HG03039 (cell line): ENCODE measurements around the gene DOK6.

Source experiments
- ATAC-seq: cut with Tn5 transposase; IDR thresholded peaks from one replicate; pipeline ENCODE4 v1.9.1; 2021; ENCODE audit warnings: mild to moderate bottlenecking, moderate library complexity; ENCODE audit not compliant: unreplicated experiment

The DOK6 gene

GRCh38 chr18:69734536-69734935 lies 333.8 kb downstream of the DOK6 start:
- no peak for ATAC-seq

- ATAC-seq = no peak
Measured at GRCh38 chr18:69736730-69737129, 336.0 kb downstream of the DOK6 start.

DNA sequence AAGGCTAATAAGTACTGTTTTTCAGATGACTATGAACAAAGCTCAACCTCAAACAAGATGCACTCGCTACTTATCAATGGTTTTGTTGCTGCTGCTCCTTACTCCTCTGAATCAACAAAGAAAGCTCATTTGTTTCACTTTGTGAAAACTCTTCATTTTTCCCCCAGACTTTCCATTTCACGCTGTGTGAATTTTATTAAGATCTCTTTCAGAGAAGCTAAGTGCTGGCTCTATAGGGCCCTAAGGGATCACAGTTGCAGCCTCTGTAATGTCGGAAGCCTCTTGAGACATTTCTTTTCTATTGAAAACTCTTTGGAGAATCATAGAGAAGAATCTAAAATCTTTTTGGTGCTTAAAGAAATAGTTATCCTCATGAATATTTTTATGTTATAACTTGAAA lies 337.2 kb downstream of the DOK6 start:
- no peak for ATAC-seq

GRCh38 chr18:69747388-69747787 lies 346.7 kb downstream of the DOK6 start:
- no peak for ATAC-seq

GRCh38 chr18:69752737-69753380 lies 352.2 kb downstream of the DOK6 start:
- no peak for ATAC-seq

DNA sequence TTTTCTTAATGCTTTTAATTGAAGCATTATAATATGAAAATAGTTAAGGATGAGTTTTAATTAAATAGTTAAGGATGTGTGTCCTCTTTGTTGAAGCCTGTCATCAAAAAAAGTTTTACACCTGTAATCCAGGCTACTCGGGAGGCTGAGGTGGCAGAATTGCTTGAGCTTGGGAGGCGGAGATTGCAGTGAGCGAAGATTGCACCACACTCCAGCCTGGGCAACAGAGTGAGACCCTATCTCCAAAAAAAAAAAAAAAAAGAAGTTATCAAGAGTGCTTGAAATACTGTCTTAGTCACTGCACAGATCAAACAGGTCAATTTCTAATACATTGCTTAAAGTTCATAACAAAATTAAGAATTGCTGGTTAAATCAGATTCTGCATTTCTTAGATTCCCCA lies 353.4 kb downstream of the DOK6 start:
- no peak for ATAC-seq

GRCh38 chr18:69755041-69755440 lies 354.4 kb downstream of the DOK6 start:
- no peak for ATAC-seq

DNA sequence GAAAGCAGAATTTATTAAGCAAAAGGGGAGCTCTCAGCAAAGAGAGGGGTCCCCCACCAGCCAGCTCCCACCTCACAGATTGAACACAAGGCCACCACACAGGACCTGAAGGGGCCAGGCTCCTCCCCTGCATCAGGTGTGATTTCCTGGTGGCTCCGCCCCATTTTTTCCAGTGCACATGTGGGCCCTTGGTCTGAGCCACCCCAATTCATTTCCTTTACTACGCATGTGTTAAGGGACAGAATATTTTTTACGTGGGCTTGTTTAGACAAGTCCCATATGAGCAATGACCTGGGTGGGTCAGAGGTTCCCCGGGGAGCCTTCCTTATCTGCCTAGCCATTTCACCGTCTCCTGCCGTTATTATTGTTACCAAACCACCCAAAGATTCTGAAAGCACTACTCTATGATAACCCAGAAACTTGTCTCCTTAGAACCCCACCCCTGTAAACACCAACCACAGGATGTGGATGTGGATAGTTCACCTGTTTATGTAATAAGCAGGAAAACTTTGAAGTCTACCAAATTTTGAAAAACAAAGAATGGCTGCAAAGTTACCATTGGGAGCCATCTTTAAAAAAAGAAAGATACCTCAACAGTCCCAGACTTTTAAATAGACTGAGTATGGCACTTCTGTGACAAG lies 355.3 kb downstream of the DOK6 start:
- ATAC-seq = no peak

- no peak for ATAC-seq
Measured at GRCh38 chr18:69757733-69758132, 357.0 kb downstream of the DOK6 start.

GRCh38 chr18:69758458-69758857 lies 357.8 kb downstream of the DOK6 start:
- no peak for ATAC-seq

DNA sequence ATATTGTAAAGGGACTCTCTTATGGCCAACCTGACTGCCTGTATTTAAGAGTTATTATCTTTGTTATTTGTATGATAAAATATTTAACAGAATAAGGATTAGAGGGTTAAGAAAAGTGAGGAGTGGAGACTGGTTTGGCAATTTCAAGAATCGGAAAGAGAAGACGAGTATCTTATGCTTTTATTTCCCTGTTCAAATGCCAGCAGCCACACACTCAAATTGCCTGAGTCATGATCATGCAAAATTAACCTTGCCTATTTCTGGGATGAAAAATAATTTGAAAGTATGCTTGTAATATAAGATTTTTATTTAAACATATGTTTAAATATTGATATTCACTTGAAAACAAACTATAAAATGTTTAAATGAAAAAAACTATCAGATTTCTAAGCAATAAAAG lies 358.4 kb downstream of the DOK6 start:
- no peak for ATAC-seq

DNA sequence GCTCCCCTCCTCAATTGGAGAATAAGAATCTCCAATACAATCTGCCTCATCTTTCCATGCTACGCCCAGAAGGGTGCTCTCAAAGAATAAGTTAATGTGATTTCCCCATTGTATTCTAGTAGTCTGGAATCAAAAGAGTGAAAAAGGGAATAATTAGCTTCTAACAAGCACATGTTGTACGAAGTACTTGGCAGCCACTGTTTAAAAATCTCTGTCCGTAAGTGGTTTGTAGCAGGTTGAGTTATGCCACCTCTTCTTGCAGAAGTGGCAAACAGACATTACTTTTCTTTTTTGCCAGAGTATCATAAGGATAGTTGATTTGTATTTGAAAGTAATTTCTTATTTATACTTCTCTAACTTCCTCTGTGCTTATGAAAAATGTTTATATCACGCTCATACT lies 362.3 kb downstream of the DOK6 start:
- ATAC-seq = no peak

DNA sequence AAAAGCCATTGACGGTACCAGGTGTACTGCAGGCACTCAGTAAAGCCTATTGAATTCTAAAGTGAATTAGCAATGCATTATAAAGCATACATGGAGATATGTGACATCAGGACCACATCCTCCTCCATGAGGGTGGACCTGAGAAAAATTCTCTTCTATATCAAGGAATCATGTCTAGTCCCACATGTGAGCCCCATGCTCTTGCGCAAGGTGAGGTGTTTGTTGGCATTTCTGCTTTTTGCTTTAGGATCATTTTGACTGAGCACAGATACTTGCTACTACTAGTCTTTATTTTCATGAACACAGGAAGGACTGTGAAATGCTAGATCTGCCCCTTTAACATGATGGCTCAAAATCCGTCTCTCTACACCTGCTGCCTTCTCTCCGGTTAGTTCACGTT lies 363.1 kb downstream of the DOK6 start:
- no peak for ATAC-seq

DNA sequence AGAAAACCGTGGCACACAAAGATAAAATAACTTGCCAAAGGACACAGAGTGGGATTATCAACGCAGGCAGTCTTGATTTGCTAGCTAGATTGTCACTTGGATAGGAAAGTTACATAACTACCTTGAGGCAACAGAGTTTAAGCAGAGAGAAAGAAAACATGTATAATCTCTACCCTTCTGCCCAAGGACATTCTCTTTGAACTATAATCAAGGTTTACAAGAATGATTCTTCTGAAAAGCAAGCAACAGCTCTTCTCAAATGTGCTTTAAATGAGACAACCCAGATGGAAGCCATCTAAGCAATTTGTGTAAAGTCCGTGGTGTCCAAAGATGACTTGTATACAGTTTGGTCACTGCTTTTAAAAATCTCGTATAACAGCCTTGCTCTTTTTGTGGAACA lies 369.6 kb downstream of the DOK6 start:
- no peak for ATAC-seq

- ATAC-seq = no peak
Measured at GRCh38 chr18:69774831-69775230, 374.1 kb downstream of the DOK6 start.

DNA sequence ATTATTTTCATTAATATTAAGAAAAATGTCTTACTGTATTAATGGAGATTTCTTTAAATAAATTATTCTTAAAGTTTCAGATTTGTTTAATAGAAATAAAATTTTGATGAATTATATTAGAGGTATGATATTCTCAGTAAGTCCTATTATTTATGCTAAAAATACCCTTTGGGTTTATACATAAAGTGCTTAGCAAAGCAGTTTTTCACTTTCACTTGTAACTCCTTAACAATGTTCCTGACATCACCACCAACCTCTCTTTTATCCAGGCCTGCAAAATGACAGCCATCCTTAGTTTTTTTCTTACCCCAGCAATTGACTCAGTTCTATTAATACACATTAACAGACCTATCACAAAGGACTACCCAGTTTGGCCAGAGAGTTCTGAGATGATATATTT lies 376.6 kb downstream of the DOK6 start:
- no peak for ATAC-seq

DNA sequence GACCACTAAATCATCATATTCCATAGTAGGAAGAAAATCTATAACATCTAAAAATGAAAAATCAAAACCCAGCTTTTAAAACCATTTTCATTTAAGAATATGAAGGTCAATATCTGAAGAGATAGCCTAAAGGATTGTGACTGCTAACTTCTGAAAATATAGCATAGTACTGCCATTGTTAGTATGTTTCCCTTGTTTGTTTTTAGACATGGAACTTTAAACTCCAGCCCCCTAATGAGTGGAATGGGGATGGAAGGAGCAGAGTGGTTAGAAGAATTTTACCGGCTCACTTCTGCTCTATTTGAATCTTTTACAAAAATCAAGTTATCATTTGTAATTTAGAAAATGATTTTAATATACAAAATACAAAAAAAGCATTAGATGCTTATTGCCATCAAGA lies 378.0 kb downstream of the DOK6 start:
- no peak for ATAC-seq

DNA sequence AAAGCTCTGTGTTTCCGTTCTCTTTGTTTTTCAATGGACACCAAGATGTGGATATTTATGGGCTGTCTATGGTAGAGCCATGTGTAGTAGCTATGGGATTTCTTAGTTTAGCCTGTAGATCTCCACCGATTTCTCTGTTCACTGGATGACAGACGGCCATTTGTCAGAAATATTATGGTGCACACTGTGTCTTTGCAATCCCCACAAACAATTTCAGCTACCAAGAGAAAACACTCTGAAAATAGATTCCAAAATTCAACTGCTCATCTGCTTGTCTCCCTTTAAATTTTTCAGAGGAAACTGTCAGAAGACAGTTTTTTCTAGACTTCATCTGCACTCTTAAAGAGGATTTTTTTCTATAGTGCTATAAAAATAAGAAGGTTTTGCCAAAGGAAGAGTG lies 380.2 kb downstream of the DOK6 start:
- no peak for ATAC-seq

DNA sequence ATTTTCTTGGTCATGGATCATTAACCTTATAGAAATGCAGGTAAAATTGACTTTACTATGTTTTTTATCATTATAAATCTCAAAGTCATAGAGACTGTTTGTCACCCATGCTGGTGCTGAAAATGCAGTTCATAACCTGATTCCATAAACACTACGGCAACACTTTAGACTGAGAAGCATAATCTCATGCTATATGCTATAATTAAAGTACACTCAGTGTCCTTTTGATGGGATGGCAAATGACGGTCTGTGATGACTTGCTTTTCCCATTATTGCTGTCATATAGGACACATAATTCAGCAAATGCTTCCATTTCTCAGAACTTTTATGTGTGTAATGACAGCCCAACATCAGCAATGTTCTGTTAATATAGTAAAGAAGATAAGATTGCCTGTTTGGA lies 384.1 kb downstream of the DOK6 start:
- ATAC-seq = no peak

DNA sequence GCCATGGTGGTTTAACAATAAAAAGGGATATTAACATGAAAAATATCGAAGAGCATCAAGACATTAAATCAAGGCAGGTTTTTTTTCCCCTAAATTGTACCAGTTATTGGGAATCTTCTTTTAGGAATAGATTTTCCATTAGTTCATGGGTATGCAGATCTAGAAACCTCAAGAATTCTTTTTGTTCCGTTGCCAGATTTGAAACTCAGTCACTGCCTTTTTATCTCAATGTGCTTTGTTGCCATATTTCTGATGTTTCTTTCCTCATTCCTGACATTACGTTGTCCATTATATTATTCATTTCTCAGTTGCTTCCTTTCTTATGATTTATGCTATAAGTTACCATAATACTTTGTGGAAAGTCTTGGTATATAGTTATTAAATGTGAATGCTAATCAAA lies 384.8 kb downstream of the DOK6 start:
- ATAC-seq = no peak

GRCh38 chr18:69786427-69786826 lies 385.7 kb downstream of the DOK6 start:
- no peak for ATAC-seq

DNA sequence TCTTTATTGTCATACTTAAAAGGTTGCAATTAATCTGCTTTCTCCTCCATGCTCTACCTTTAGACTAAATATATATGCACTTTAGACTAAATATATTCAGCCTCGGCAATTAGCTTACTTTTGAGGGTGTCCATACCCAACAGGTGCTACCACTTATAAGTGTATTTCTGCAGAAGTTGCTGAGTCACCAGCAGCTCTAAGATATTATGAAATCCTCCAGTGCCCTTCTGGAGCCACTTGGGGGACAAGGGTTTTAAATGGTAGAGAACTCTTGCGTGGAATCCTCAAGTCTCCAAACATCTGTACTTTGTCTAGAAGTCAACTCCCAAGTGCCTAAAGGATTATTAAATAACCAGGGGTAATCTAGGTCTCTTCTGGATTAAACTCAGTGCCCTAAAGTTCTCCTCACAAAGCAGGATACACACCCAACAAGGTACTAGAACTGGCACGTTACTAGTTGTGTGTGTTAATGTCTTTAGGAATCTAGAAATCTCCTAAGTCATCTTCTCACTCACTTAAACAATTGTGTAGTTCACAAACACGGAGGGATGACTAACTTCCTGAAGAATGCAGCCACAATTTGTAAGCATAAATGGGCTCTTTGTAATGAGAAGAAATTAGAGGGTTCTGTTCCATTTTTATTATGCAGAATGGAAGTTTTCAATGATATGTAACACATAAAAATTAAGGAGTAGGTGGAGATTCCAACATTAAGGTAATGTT lies 387.3 kb downstream of the DOK6 start:
- ATAC-seq = no peak
